Tibial nerve (tissue), 4 donors: Measurements from ENCODE around the gene KCNMA1. TPM values are rescaled to one million over a fixed set of nuclear protein-coding genes. Genes with fewer than 3 reads are reported as not detected.
A peak's percentile ranks its signal among the peaks of the same experiment; 100 is the strongest.

ENCODE experiments used
- DNase-seq, 2 donors: peaks; one replicate each; pipeline ENCODE4 v3.0.0-alpha.2; 2019; ENCODE audit warnings: low spot score in 2 of 2
- H3K27ac ChIP-seq, 4 donors: fragments of 200-600 bp; sonication (generic) in 3 of 4; one replicate each; pipeline ENCODE4 v1.5.1; 2017 to 2019; ENCODE audit warnings: mild to moderate bottlenecking in 1 of 4
- H3K27me3 ChIP-seq, 2 donors: fragments of 200-600 bp; sonication (generic) in 1 of 2; one replicate each; pipeline versions ENCODE4 v1.5.1 to v1.6.0; 2017 to 2019
- H3K36me3 ChIP-seq, 3 donors: fragments of 200-600 bp; sonication (generic); one replicate each; pipeline ENCODE4 v1.5.1; 2018 to 2019
- H3K4me1 ChIP-seq, 4 donors: fragments of 200-600 bp; sonication (generic) in 3 of 4; one replicate each; pipeline ENCODE4 v1.5.1; 2017 to 2019
- H3K4me3 ChIP-seq, 4 donors: fragments of 200-600 bp; sonication (generic) in 3 of 4; one replicate each; pipeline ENCODE4 v1.5.1; 2017 to 2019; ENCODE audit warnings: mild to moderate bottlenecking in 1 of 4, moderate library complexity in 1 of 4
- H3K9me3 ChIP-seq, 4 donors: fragments of 200-600 bp; sonication (generic) in 3 of 4; one replicate each; pipeline ENCODE4 v1.5.1; 2017 to 2019
- CTCF ChIP-seq, 5 experiments: fragments of 200-600 bp in 3 of 5; fragments of 450-650 bp in 2 of 5; sonication (generic) in 3 of 5; IDR thresholded peaks; one replicate each; pipeline ENCODE4 v1.5.1; 2016 to 2019; ENCODE audit warnings: antibody characterized with exemption in 5 of 5, mild to moderate bottlenecking in 3 of 5, moderate library complexity in 2 of 5
- EP300 ChIP-seq, 2 donors: sonication (generic); formaldehyde crosslinking; IDR thresholded peaks; one replicate each; pipeline ENCODE4 v1.6.1; 2017; ENCODE audit warnings: antibody characterized with exemption in 2 of 2, mild to moderate bottlenecking in 1 of 2
- POLR2A ChIP-seq, 2 donors: fragments of 450-650 bp; IDR thresholded peaks; one replicate each; pipeline ENCODE4 v1.6.1; 2017; ENCODE audit warnings: antibody characterized with exemption in 2 of 2, mild to moderate bottlenecking in 2 of 2, moderate library complexity in 2 of 2
- WGBS, 2 donors: methylation state at CpG; one replicate each; pipeline ENCODE4 v1.1.5; 2018; 5-methylcytosine and 5-hydroxymethylcytosine counted together
- total RNA-seq, 4 donors: library from RNA; depleted of rRNA; stranded (reverse); fragments of >200 nt; gene quantifications; one replicate each; pipeline ENCODE4 v1.1.0, GENCODE V29; 2016

KCNMA1 gene
- total RNA-seq, 4 donors from 2014 or later, result 10.2 to 19.9 (median 13.7) TPM

GRCh38 chr10:76910184-76910962, 727.2 kb downstream of the KCNMA1 start:
- TF ChIP-seq POLR2A (IDR thresholded peaks at IDR 0.05) (no peak), EP300 (IDR thresholded peaks at IDR 0.05) (peak in 1 of 2 donors; percentile 43)
- DNase-seq, result peak in 1 of 2 donors; percentile 32
- Histone ChIP-seq H3K27me3 (no peaks in the 10 kb centered on the region), H3K36me3 (no peaks in the 10 kb centered on the region), H3K4me3 (no peak overlapping the region), H3K27ac (peak overlapping the region in 2 of 4 donors; percentile 9 to 51), H3K4me1 (peaks cover 0 to 24% (median 3%) of the 10 kb centered on the region in 4 donors), H3K9me3 (no peaks in the 10 kb centered on the region)
- WGBS, 2 donors, result 75 to 78% methylated on average over 8 of the region's 8 CpGs

DNA sequence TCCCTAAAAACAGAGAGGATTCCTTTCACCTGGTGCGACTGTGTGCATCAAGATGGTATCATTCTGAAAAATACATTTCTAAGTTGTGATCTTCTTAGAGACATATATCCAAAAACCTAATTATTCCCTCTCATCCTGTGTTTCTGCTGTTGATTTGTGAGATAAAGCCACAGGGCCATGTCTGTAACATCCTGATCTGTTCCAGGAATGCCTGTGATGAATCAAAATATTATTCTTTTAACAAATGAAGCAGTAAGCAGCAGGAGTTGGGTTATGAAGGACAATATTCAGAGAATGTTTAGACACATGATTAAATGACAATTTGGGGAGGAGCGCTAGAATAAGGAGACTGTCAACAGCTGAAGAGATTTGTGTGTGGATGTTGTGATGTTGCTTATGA, 731.4 kb downstream of the KCNMA1 start:
- peaks cover 0 to 21% (median 3%) of the 10 kb centered on the region in 4 donors for H3K4me1 ChIP-seq
- H3K27ac ChIP-seq, result no peak overlapping the region
- WGBS, 2 donors, result 90 to 93% methylated on average over 2 of the region's 2 CpGs
- H3K36me3 ChIP-seq, result no peaks in the 10 kb centered on the region
- H3K9me3 ChIP-seq, result no peaks in the 10 kb centered on the region
- no peak for TF ChIP-seq CTCF (IDR thresholded peaks at IDR 0.05)
- H3K27me3 ChIP-seq, result no peaks in the 10 kb centered on the region
- H3K4me3 ChIP-seq, result no peak overlapping the region
- no peak for DNase-seq

DNA sequence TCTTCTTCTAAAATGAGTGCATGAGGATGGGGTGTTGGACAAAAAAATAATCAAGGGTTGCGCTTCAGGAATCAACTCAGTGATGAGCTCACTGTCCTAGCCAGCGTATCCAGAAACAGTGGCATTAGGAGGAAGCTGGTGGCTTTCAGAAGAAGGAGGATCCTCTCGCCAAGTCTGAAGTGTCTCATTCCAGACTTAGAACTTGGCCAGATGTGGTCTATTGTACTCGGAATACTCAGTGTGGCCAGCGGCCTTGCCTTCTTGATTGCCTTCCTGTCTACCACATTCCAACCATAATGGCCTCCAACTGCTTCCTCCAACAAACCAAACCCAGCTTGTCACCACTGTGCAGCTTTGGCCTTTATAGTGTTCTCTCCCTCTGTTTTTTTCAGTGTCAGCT, 732.4 kb downstream of the KCNMA1 start:
- H3K27ac ChIP-seq, result no peak overlapping the region
- H3K27me3 ChIP-seq, result no peaks in the 10 kb centered on the region
- no peak overlapping the region for H3K4me3 ChIP-seq
- peaks cover 0 to 11% (median 0%) of the 10 kb centered on the region in 4 donors for H3K4me1 ChIP-seq
- 83 to 85% methylated on average over 5 of the region's 5 CpGs for WGBS, 2 donors
- no peaks in the 10 kb centered on the region for H3K9me3 ChIP-seq
- DNase-seq, result no peak
- H3K36me3 ChIP-seq, result no peaks in the 10 kb centered on the region
- no peak for TF ChIP-seq POLR2A (IDR thresholded peaks at IDR 0.05)
- TF ChIP-seq EP300 (IDR thresholded peaks at IDR 0.05), result no peak
- TF ChIP-seq CTCF (IDR thresholded peaks at IDR 0.05), result no peak

GRCh38 chr10:76903387-76903945, 734.1 kb downstream of the KCNMA1 start:
- WGBS, 2 donors, result 76 to 80% methylated on average over 7 of the region's 7 CpGs
- Histone ChIP-seq H3K36me3 (no peaks in the 10 kb centered on the region), H3K4me3 (no peak overlapping the region), H3K4me1 (peaks cover 0 to 3% (median 0%) of the 10 kb centered on the region in 4 donors), H3K9me3 (no peaks in the 10 kb centered on the region), H3K27ac (no peak overlapping the region), H3K27me3 (no peaks in the 10 kb centered on the region)
- no peak for DNase-seq
- no peak for TF ChIP-seq CTCF (IDR thresholded peaks at IDR 0.05)
- TF ChIP-seq POLR2A (IDR thresholded peaks at IDR 0.05), result no peak
- TF ChIP-seq EP300 (IDR thresholded peaks at IDR 0.05), result no peak

DNA sequence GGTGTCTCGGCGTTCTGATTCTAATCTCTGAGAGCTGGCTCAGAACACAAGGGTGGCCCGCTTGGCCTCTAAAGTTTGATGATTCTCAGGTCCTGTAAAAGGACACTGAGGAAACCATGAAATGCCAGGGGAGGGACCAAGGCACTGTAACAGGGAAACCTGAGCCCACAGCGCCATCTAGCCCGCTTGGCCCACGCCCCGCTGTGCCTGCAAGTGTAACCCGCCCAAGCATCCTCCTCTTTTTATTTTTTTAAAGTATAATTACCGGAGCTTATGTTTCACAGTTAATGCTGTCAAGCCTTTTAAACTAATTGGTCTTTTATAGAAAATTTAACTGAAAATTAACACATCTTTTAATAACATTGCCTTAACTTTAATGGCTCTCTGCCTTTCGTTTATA, 734.7 kb downstream of the KCNMA1 start:
- DNase-seq, result no peak
- H3K4me1 ChIP-seq, result peaks cover 0 to 3% (median 0%) of the 10 kb centered on the region in 4 donors
- H3K9me3 ChIP-seq, result no peaks in the 10 kb centered on the region
- no peak for TF ChIP-seq EP300 (IDR thresholded peaks at IDR 0.05)
- TF ChIP-seq POLR2A (IDR thresholded peaks at IDR 0.05), result no peak
- peak in 1 of 5 experiments; percentile 24 for TF ChIP-seq CTCF (IDR thresholded peaks at IDR 0.05)
- 69% methylated on average over 10 of the region's 10 CpGs for WGBS, 2 donors
- H3K4me3 ChIP-seq, result no peak overlapping the region
- H3K36me3 ChIP-seq, result no peaks in the 10 kb centered on the region
- no peaks in the 10 kb centered on the region for H3K27me3 ChIP-seq
- H3K27ac ChIP-seq, result no peak overlapping the region
